ENCODE results near the gene P2RX5. TPM values are rescaled to one million over a fixed set of nuclear protein-coding genes. Genes with fewer than 3 reads are reported as not detected.

Gene P2RX5
- polyA plus RNA-seq (2012; ENCODE audit: insufficient read depth, insufficient read length, low read depth) = 29.6 TPM

DNA sequence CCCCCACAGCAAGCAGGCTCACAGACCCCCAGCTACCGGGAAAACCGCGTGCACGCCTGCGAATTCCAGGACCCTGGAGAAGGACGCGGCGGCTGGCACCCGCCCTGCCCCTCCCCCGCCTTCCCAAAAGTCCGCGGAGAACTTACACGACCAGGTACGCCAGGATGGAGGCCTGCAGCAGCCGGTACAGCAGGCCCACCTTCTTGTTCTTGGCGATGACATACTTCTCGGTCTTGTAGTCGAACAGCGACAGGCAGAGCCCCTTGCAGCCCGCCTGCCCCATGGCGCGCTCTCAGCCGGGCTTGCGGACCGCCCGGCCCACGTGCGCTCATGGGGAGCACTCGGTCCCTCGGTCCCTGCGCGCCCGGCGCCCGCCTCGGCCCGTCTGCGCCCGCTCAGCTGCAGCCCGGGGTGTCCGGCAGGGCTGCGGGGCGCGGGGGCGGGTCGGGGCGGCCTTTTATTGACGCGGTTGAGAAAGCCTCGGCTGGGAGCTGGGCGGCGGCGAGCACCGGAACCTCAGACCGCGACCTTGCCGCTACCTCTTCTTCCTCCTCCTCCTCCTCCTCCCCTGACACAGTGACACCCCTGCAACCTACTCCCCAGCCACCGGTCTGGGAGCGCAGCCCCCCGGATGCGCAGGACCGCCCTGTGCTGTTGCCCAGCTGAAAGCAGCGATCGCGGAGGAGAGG, at the start of gene P2RX5:
Gene P2RX5, minus strand, starts transcription at position 433 of the 689 bp plus-strand sequence. Its CDS starts 150 bp downstream, at position 283.
- Histone ChIP-seq H3K4me3 (ENCODE audit: low read depth, low read length) (peak within 1 kb of the TSS; percentile 72), H3K4me1 (no peaks in the 10 kb centered on the region), H3K9me3 (no peaks in the 10 kb centered on the region), H3K36me3 (no peaks in the 10 kb centered on the region), H3K27me3 (no peaks in the 10 kb centered on the region)
- DNase-seq = peak; percentile 24
- TF ChIP-seq CTCF (IDR thresholded peaks at IDR 0.05; ENCODE audit: low read depth, low read length) = no peak

GRCh38 chr17:3745071-3745470, 49.1 kb upstream of the P2RX5 start:
- no peaks in the 10 kb centered on the region for H3K27me3 ChIP-seq
- no peaks in the 10 kb centered on the region for H3K36me3 ChIP-seq
- H3K9me3 ChIP-seq = no peaks in the 10 kb centered on the region
- no peak overlapping the region for H3K4me3 ChIP-seq (ENCODE audit: low read depth, low read length)
- no peak for DNase-seq
- no peak for TF ChIP-seq CTCF (IDR thresholded peaks at IDR 0.05; ENCODE audit: low read depth, low read length)
- no peaks in the 10 kb centered on the region for H3K4me1 ChIP-seq

GRCh38 chr17:3744014-3744413, 48.1 kb upstream of the P2RX5 start:
- Histone ChIP-seq H3K27me3 (no peaks in the 10 kb centered on the region), H3K4me3 (ENCODE audit: low read depth, low read length) (no peak overlapping the region), H3K36me3 (no peaks in the 10 kb centered on the region), H3K9me3 (no peaks in the 10 kb centered on the region), H3K4me1 (no peaks in the 10 kb centered on the region)
- no peak for TF ChIP-seq CTCF (IDR thresholded peaks at IDR 0.05; ENCODE audit: low read depth, low read length)
- no peak for DNase-seq

DNA sequence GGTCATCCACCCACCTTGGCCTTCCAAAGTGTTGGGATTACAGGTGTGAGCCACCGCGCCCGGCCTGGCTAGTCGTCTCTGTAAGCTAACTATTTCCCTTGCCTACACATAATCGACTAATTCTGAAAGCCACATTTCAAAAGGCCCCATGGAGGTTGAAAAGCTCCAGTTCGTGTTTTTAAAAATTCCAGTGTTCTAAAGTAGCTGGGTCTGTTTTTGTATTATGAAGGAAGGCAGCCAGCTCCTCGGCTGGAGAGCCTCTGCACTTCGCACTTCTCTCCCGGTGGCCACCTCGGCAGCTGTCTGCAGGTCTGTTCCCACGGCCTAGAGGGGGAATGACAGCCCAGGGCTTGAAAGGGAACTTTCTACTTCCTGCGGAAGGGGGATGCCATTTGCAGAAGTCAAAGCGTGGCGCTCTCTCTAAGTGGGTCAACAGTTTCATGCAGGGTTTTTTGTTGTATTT, 44.7 kb upstream of the P2RX5 start:
- TF ChIP-seq CTCF (IDR thresholded peaks at IDR 0.05; ENCODE audit: low read depth, low read length) = no peak
- Histone ChIP-seq H3K4me1 (no peaks in the 10 kb centered on the region), H3K4me3 (ENCODE audit: low read depth, low read length) (no peak overlapping the region), H3K36me3 (no peaks in the 10 kb centered on the region), H3K9me3 (no peaks in the 10 kb centered on the region), H3K27me3 (no peaks in the 10 kb centered on the region)
- no peak for DNase-seq

DNA sequence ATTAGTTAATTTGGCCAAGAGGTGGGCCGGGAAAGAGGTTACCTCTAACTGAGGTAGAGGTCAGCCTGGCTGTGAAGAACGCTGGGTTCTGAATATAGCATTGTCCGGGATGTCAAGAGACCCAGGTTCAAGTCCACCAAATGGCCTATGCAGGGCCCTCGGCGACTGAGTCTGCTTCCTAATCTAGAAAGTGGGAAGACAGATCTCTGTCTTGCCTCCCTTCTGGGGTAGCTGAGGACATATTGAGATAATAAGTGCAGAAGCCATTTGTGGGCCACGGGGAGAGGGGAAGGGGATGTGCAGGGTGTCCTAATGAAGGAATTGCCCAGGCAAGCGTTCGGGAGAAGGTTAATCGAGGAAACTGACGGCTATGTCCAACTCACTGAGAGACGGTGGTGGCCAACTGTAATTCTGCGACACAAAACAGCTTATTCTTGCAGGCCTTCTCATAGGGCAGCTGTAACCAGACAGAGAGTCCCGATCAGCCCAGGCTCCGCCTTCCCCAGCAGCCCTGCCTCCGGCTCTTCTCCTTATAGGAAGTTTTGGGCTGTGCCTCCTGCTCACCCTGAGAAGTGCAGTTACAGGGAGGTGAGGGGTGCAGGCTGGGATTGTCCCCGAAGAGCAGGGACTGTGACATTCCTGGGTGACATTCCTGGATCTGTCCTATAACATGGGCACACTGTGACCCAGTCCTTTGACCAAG, 43.6 kb upstream of the P2RX5 start:
- H3K4me3 ChIP-seq (ENCODE audit: low read depth, low read length) = no peak overlapping the region
- H3K36me3 ChIP-seq = no peaks in the 10 kb centered on the region
- H3K9me3 ChIP-seq = no peaks in the 10 kb centered on the region
- no peak for DNase-seq
- no peaks in the 10 kb centered on the region for H3K27me3 ChIP-seq
- no peaks in the 10 kb centered on the region for H3K4me1 ChIP-seq
- no peak for TF ChIP-seq CTCF (IDR thresholded peaks at IDR 0.05; ENCODE audit: low read depth, low read length)
